Activated CD8-positive, alpha-beta T cell treated with anti-CD3 and anti-CD28 coated beads for 36 hours (primary cell): ENCODE measurements around the gene SLC35F5. TPM values are rescaled to one million over a fixed set of nuclear protein-coding genes. Genes with fewer than 3 reads are reported as not detected.

Experiments used
- microRNA-seq: library from miRNA; unstranded; fragments of <30 nt; microRNA quantifications from one replicate; pipeline ENCODE4 v1.2.0, GENCODE V29; 2022; ENCODE audit warnings: borderline microRNAs expressed, borderline replicate concordance
- total RNA-seq, 2 experiments: library from RNA; stranded (reverse); gene quantifications; one replicate each; pipeline ENCODE4 v1.2.3, GENCODE V29; 2021

Gene SLC35F5
- total RNA-seq, 2 experiments from 2014 or later, result 17.9 to 18.9 TPM

Small RNA genes lying within 50 kb of the gene (microRNA-seq; reads per million reads assigned to microRNA genes)
- not detected for gene MIR4782

Other genes with a start within 250 kb of the SLC35F5 start
- 10 to 100 TPM; 11.8 TPM for gene RABL2A, start 129.4 kb downstream of the SLC35F5 start, total RNA-seq
- gene ACTR3, start 133.4 kb upstream of the SLC35F5 start, total RNA-seq, result 100 to 1,000 TPM; 442 to 449 TPM